ENCODE results near the gene HBZ.
"Not testable (repeated sequence)": the region's sequence is repeated elsewhere in the genome, so short reads cannot be mapped to it uniquely, and the experiment has no call there.

HBZ gene

GRCh38 chr16:170788-171187, 18.3 kb downstream of the HBZ start:
- POLR2A ChIA-PET (ENCODE audit: low non-redundant PET), result no interaction called here
- TF ChIP-seq, protein P1, sequence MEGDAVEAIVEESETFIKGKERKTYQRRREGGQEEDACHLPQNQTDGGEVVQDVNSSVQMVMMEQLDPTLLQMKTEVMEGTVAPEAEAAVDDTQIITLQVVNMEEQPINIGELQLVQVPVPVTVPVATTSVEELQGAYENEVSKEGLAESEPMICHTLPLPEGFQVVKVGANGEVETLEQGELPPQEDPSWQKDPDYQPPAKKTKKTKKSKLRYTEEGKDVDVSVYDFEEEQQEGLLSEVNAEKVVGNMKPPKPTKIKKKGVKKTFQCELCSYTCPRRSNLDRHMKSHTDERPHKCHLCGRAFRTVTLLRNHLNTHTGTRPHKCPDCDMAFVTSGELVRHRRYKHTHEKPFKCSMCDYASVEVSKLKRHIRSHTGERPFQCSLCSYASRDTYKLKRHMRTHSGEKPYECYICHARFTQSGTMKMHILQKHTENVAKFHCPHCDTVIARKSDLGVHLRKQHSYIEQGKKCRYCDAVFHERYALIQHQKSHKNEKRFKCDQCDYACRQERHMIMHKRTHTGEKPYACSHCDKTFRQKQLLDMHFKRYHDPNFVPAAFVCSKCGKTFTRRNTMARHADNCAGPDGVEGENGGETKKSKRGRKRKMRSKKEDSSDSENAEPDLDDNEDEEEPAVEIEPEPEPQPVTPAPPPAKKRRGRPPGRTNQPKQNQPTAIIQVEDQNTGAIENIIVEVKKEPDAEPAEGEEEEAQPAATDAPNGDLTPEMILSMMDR (conservative IDR thresholded peaks at IDR 0.05; ENCODE audit: low read depth), result no peak
- CTCF ChIA-PET, result interaction anchor here (0.6 to 1.2 kb wide), 4 partner anchors 10 to 74 kb away, joined by 3 read pairs; partner anchors contain the start of gene HBQ1
- no peak for DNase-seq (ENCODE audit: low spot score)
- no peak overlapping the region for H3K27ac ChIP-seq

- POLR2A ChIA-PET (ENCODE audit: low non-redundant PET); H3K27ac ChIP-seq: not testable (repeated sequence)
These were observed 20.0 kb downstream of the HBZ start, which contains the start of gene HBA2 for GRCh38 chr16:172374-172941. TSS of gene HBA2 (plus strand) at chr16:172876. CDS start at chr16:172913, 37 bp downstream.

GRCh38 chr16:173211-173854, 20.9 kb downstream of the HBZ start:
- DNase-seq (ENCODE audit: low spot score); POLR2A ChIA-PET (ENCODE audit: low non-redundant PET); CTCF ChIA-PET; H3K27ac ChIP-seq: not testable (repeated sequence)

More at GRCh38 chr16:172374-172941, 20.0 kb downstream of the HBZ start, which contains the start of gene HBA2:
- DNase-seq (ENCODE audit: low spot score); CTCF ChIA-PET: not testable (repeated sequence)

GRCh38 chr16:173928-174769, 21.7 kb downstream of the HBZ start:
- DNase-seq (ENCODE audit: low spot score); POLR2A ChIA-PET (ENCODE audit: low non-redundant PET); CTCF ChIA-PET; H3K27ac ChIP-seq: not testable (repeated sequence)

GRCh38 chr16:175011-175949, 22.8 kb downstream of the HBZ start:
- CTCF ChIA-PET, result interaction anchor here (0.6 kb wide), 1 partner anchor 359 kb away, joined by 3 read pairs; no protein-coding TSS in a partner anchor
- POLR2A ChIA-PET (ENCODE audit: low non-redundant PET), result no interaction called here
- no peak for DNase-seq (ENCODE audit: low spot score)
- no peak overlapping the region for H3K27ac ChIP-seq
- TF ChIP-seq, protein P1 (conservative IDR thresholded peaks at IDR 0.05; ENCODE audit: low read depth), result no peak

GRCh38 chr16:176006-176405, 23.6 kb downstream of the HBZ start:
- DNase-seq (ENCODE audit: low spot score); H3K27ac ChIP-seq; POLR2A ChIA-PET (ENCODE audit: low non-redundant PET): not testable (repeated sequence)
- CTCF ChIA-PET, result interaction anchor here (0.6 kb wide), 1 partner anchor 358 kb away, joined by 3 read pairs; no protein-coding TSS in a partner anchor

DNA sequence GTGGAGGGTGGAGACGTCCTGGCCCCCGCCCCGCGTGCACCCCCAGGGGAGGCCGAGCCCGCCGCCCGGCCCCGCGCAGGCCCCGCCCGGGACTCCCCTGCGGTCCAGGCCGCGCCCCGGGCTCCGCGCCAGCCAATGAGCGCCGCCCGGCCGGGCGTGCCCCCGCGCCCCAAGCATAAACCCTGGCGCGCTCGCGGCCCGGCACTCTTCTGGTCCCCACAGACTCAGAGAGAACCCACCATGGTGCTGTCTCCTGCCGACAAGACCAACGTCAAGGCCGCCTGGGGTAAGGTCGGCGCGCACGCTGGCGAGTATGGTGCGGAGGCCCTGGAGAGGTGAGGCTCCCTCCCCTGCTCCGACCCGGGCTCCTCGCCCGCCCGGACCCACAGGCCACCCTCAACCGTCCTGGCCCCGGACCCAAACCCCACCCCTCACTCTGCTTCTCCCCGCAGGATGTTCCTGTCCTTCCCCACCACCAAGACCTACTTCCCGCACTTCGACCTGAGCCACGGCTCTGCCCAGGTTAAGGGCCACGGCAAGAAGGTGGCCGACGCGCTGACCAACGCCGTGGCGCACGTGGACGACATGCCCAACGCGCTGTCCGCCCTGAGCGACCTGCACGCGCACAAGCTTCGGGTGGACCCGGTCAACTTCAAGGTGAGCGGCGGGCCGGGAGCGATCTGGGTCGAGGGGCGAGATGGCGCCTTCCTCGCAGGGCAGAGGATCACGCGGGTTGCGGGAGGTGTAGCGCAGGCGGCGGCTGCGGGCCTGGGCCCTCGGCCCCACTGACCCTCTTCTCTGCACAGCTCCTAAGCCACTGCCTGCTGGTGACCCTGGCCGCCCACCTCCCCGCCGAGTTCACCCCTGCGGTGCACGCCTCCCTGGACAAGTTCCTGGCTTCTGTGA, 24.3 kb downstream of the HBZ start, which contains the start of gene HBA1:
TSS of gene HBA1 (plus strand) at position 204 of the 906 bp plus-strand sequence. CDS start at position 241, 37 bp downstream.
- DNase-seq (ENCODE audit: low spot score); H3K27ac ChIP-seq; POLR2A ChIA-PET (ENCODE audit: low non-redundant PET): not testable (repeated sequence)

GRCh38 chr16:177394-177822, 25.0 kb downstream of the HBZ start:
- ChIA-PET CTCF (no interaction called here), POLR2A (ENCODE audit: low non-redundant PET) (no interaction called here)
- no peak for DNase-seq (ENCODE audit: low spot score)
- TF ChIP-seq, protein P1 (conservative IDR thresholded peaks at IDR 0.05; ENCODE audit: low read depth), result no peak
- no peak overlapping the region for H3K27ac ChIP-seq

More for the DNA sequence above, 24.3 kb downstream of the HBZ start, which contains the start of gene HBA1:
- CTCF ChIA-PET, result not testable (repeated sequence)

All from RWPE1 (cell line).